Aortic smooth muscle cell (primary cell): ENCODE measurements around the gene LAS1L. TPM values are rescaled to one million over a fixed set of nuclear protein-coding genes. Genes with fewer than 3 reads are reported as not detected.

Experiments used
- total RNA-seq: library from RNA; depleted of rRNA; stranded (reverse); fragments of >200 nt; gene quantifications from 2 replicates; pipeline ENCODE4 v1.2.3, GENCODE V29; 2014

The LAS1L gene
- 19.8 and 26.4 TPM in 2 replicates for total RNA-seq

GRCh38 chrX:65534450-65535292 is at the start of gene LAS1L:
TSS of gene LAS1L (minus strand) at chrX:65534787. CDS start at chrX:65534715, 72 bp downstream.

Other genes with a start within 250 kb of the LAS1L start
- gene MSN, start 132.9 kb upstream of the LAS1L start, total RNA-seq, result 307 and 310 TPM in 2 replicates